Measurements from ENCODE around the gene MUSTN1.

Gene MUSTN1

GRCh38 chr3:52851348-52851747 lies 16.5 kb upstream of the MUSTN1 start:
- DNase-seq, result peak; percentile 55

GRCh38 chr3:52849656-52850055 lies 14.8 kb upstream of the MUSTN1 start:
- no peak for DNase-seq

GRCh38 chr3:52848617-52849016 lies 13.8 kb upstream of the MUSTN1 start:
- no peak for DNase-seq

GRCh38 chr3:52847726-52848125 lies 12.9 kb upstream of the MUSTN1 start:
- DNase-seq, result no peak

- no peak for DNase-seq
Observed at GRCh38 chr3:52847241-52847640, 12.4 kb upstream of the MUSTN1 start.

GRCh38 chr3:52846432-52846965 lies 11.7 kb upstream of the MUSTN1 start:
- no peak for DNase-seq

GRCh38 chr3:52845691-52846431 lies 11.0 kb upstream of the MUSTN1 start:
- no peak for DNase-seq

- no peak for DNase-seq
Observed at GRCh38 chr3:52845157-52845556, 10.3 kb upstream of the MUSTN1 start.

GRCh38 chr3:52844290-52844975 lies 9.6 kb upstream of the MUSTN1 start:
- no peak for DNase-seq

GRCh38 chr3:52843881-52844280 lies 9.1 kb upstream of the MUSTN1 start:
- DNase-seq, result no peak

- DNase-seq, result no peak
Observed at GRCh38 chr3:52843108-52843865, 8.5 kb upstream of the MUSTN1 start.

- no peak for DNase-seq
Observed at GRCh38 chr3:52842424-52842823, 7.6 kb upstream of the MUSTN1 start.

GRCh38 chr3:52841981-52842340 lies 7.1 kb upstream of the MUSTN1 start:
- no peak for DNase-seq

- no peak for DNase-seq
Observed at GRCh38 chr3:52841211-52841980, 6.6 kb upstream of the MUSTN1 start.

- DNase-seq, result no peak
Observed at GRCh38 chr3:52839892-52840545, 5.2 kb upstream of the MUSTN1 start.

- no peak for DNase-seq
Observed at GRCh38 chr3:52839268-52839575, 4.4 kb upstream of the MUSTN1 start.

- DNase-seq, result peak; percentile 52
Observed at GRCh38 chr3:52838561-52839267, 3.9 kb upstream of the MUSTN1 start.

- DNase-seq, result no peak
Observed at GRCh38 chr3:52836986-52837385, 2.2 kb upstream of the MUSTN1 start.

GRCh38 chr3:52836471-52836845 lies 1.6 kb upstream of the MUSTN1 start:
- DNase-seq, result no peak

- DNase-seq, result no peak
Observed at GRCh38 chr3:52835766-52836470, 1.1 kb upstream of the MUSTN1 start.

GRCh38 chr3:52833202-52833601 lies 1.6 kb downstream of the MUSTN1 start:
- DNase-seq, result no peak

Measured in activated CD4-positive, alpha-beta T cell treated with anti-CD3 and anti-CD28 coated beads, Interleukin-10, Interleukin-2, amounts not matched to agents 100 ng/mL and 50 ng/mL, durations not matched to agents 16 hours and 8 hours (primary cell).